ENCODE measurements around the gene TBX15.

TBX15 gene

GRCh38 chr1:118988186-118989005 lies at the start of gene TBX15:
TSS of gene TBX15 (minus strand) at chr1:118988343. CDS start at chr1:118987795, 548 bp downstream.
- in situ Hi-C loops (cut with HindIII; ENCODE audit: low sequenced_read_pairs) = no loop called here

GRCh38 chr1:119034359-119034758 lies 46.2 kb upstream of the TBX15 start:
- in situ Hi-C loops (cut with HindIII; ENCODE audit: low sequenced_read_pairs) = no loop called here

GRCh38 chr1:119032986-119033385 lies 44.8 kb upstream of the TBX15 start:
- in situ Hi-C loops (cut with HindIII; ENCODE audit: low sequenced_read_pairs) = no loop called here

GRCh38 chr1:119027759-119028158 lies 39.6 kb upstream of the TBX15 start:
- in situ Hi-C loops (cut with HindIII; ENCODE audit: low sequenced_read_pairs) = no loop called here

- in situ Hi-C loops (cut with HindIII; ENCODE audit: low sequenced_read_pairs) = no loop called here
Observed at GRCh38 chr1:119026956-119027355, 38.8 kb upstream of the TBX15 start.

- in situ Hi-C loops (cut with HindIII; ENCODE audit: low sequenced_read_pairs) = loop anchor here (25.0 kb wide), 1 partner anchor 853 kb away; no protein-coding TSS in a partner anchor
Observed at GRCh38 chr1:119015547-119015946, 27.4 kb upstream of the TBX15 start.

GRCh38 chr1:119012383-119012782 lies 24.2 kb upstream of the TBX15 start:
- in situ Hi-C loops (cut with HindIII; ENCODE audit: low sequenced_read_pairs) = loop anchor here (25.0 kb wide), 1 partner anchor 850 kb away; no protein-coding TSS in a partner anchor

GRCh38 chr1:119011706-119012105 lies 23.6 kb upstream of the TBX15 start:
- in situ Hi-C loops (cut with HindIII; ENCODE audit: low sequenced_read_pairs) = loop anchor here (25.0 kb wide), 1 partner anchor 849 kb away; no protein-coding TSS in a partner anchor

GRCh38 chr1:119011116-119011515 lies 23.0 kb upstream of the TBX15 start:
- in situ Hi-C loops (cut with HindIII; ENCODE audit: low sequenced_read_pairs) = loop anchor here (25.0 kb wide), 1 partner anchor 849 kb away; no protein-coding TSS in a partner anchor

GRCh38 chr1:119010201-119010600 lies 22.1 kb upstream of the TBX15 start:
- in situ Hi-C loops (cut with HindIII; ENCODE audit: low sequenced_read_pairs) = loop anchor here (25.0 kb wide), 1 partner anchor 848 kb away; no protein-coding TSS in a partner anchor

- in situ Hi-C loops (cut with HindIII; ENCODE audit: low sequenced_read_pairs) = loop anchor here (25.0 kb wide), 1 partner anchor 847 kb away; no protein-coding TSS in a partner anchor
Observed at GRCh38 chr1:119009312-119009655, 21.1 kb upstream of the TBX15 start.

GRCh38 chr1:119008483-119009311 lies 20.6 kb upstream of the TBX15 start:
- in situ Hi-C loops (cut with HindIII; ENCODE audit: low sequenced_read_pairs) = loop anchor here (25.0 kb wide), 1 partner anchor 846 kb away; no protein-coding TSS in a partner anchor

GRCh38 chr1:119007670-119008482 lies 19.7 kb upstream of the TBX15 start:
- in situ Hi-C loops (cut with HindIII; ENCODE audit: low sequenced_read_pairs) = loop anchor here (25.0 kb wide), 1 partner anchor 846 kb away; no protein-coding TSS in a partner anchor

- in situ Hi-C loops (cut with HindIII; ENCODE audit: low sequenced_read_pairs) = loop anchor here (25.0 kb wide), 1 partner anchor 845 kb away; no protein-coding TSS in a partner anchor
Observed at GRCh38 chr1:119007339-119007669, 19.2 kb upstream of the TBX15 start.

- in situ Hi-C loops (cut with HindIII; ENCODE audit: low sequenced_read_pairs) = loop anchor here (25.0 kb wide), 1 partner anchor 844 kb away; no protein-coding TSS in a partner anchor
Observed at GRCh38 chr1:119006406-119007279, 18.5 kb upstream of the TBX15 start.

- in situ Hi-C loops (cut with HindIII; ENCODE audit: low sequenced_read_pairs) = loop anchor here (25.0 kb wide), 1 partner anchor 844 kb away; no protein-coding TSS in a partner anchor
Observed at GRCh38 chr1:119005724-119006405, 17.7 kb upstream of the TBX15 start.

GRCh38 chr1:119004781-119005180 lies 16.6 kb upstream of the TBX15 start:
- in situ Hi-C loops (cut with HindIII; ENCODE audit: low sequenced_read_pairs) = loop anchor here (25.0 kb wide), 1 partner anchor 842 kb away; no protein-coding TSS in a partner anchor

GRCh38 chr1:119004129-119004527 lies 16.0 kb upstream of the TBX15 start:
- in situ Hi-C loops (cut with HindIII; ENCODE audit: low sequenced_read_pairs) = loop anchor here (25.0 kb wide), 1 partner anchor 842 kb away; no protein-coding TSS in a partner anchor

Data from endothelial cell of hepatic sinusoid (primary cell).